GM03348 (cell line): ENCODE measurements around the gene TNNI3K.

Source experiments
- DNase-seq: peaks from one replicate; pipeline ENCODE4 v3.0.0; 2012; ENCODE audit warnings: low spot score

TNNI3K gene

DNA sequence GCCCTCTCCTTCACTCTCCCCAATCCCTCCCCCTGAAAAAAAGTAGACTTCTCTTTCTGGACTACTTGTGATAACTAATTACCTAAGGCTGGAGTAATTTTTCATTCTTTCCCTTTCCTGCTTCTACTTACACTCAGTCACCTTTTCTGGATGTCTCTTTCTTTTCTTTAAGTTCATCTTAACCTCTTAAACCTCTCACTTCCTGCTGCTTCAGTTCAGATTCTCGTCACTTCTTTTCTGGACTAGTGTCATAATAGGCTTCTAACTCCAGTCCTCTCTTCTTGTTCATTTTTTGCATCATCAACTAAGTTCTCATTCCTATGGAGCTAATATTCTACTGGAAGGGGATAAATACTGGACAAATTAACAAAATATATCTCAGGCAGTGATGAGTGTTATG is 201.8 kb downstream of the TNNI3K start:
- no peak for DNase-seq

DNA sequence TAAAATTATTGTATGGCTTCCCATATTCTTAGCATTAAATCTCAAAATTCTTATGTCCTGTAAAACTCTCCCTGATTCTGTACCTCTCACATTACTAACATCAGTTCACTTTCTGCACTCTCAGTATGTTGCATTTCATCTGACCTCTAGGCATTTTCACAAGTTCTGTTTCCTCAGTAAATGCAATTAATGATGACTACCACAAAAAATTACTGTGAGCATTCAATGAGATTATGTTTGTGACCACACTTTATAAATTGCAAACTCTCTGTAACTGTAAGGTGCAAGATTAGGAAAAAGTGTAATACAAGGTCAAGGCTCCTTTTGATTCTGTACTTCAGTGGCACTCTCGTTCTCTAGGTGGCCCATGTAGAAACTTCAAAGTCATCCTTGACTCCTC is 216.8 kb downstream of the TNNI3K start:
- DNase-seq: no peak

DNA sequence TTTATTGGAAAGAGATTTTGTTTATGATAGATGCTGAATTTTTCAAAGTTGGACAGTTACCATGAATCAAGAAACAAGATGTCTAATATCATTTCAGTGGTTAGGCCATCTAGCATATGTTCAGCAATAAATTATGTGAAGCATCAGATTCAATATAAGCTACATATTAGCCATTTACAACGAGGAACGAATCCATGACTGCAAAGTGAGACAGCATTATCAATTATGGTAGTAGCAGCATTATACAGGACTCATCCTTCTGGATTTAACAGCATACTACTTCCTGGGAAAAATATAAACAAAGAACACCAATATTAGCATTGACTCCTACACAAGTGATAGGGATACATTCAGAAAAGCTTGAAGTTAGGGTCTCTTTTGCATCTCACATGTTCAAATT is 218.1 kb downstream of the TNNI3K start:
- no peak for DNase-seq

DNA sequence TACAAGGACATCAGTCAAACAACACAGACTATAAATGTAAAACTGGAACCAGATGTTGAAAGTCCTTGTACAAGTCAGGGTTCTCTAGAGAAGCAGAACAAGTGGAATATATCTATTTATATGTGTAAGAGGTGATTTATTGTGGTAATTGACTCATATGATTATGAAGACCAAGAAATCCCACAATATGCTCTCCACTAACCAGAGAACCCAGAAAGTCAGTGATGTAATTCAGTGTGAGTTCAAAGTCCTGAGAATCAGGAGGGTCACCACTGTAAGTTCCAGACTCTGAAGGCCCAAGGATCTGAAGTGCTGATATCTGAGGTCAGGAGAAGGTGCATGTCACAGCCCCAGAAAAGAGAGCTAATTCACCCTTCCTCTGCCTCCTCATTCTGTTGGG is 220.2 kb downstream of the TNNI3K start:
- no peak for DNase-seq

DNA sequence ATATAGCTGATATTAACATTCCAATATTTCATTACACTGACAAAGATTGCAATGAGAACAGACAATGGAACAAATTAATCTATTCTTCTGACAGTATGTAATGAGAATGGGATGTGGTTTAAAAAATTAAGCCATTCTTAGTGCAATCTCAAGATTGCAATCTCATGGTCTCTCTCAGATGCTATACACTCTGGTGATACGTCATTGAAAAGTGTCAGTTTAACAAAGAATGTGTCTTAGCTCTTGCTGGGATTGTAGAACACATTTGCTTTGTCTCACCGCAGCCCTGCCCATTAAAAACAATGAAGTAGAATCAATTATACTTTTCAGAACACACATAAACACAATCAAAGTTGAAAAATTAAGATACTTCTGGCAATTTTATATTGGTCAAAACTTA is 222.1 kb downstream of the TNNI3K start:
- no peak for DNase-seq

DNA sequence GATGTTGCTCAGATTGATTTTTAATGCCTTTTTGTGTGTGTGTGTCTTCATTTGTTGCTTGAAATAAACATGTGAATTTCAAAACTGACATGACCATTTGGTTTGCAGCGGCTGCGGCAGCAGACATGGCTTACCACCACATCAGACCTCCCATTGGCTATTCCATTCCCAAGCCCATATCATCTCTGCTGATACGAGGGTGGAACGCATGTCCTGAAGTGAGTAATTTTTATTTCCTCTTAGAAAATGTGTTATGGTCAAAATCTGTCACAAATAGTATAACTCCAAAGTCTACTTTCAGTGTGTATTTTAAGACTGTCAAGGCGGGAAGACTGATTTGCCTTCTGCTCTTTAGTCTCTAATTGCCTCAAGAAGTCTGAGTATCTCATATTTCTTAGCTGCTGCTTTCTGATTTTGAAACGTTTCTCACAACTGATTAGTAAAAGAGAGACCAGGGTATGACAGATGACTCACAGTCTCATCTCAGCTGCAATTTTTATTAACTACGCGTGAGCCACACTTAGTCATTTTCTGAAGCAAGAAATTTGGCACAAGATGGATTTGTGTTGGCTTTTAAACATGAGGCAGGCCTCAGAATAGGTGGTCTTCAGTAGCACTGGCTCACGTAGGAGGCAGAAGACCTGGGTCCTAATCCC is 228.3 kb downstream of the TNNI3K start:
- DNase-seq: peak; percentile 37

DNA sequence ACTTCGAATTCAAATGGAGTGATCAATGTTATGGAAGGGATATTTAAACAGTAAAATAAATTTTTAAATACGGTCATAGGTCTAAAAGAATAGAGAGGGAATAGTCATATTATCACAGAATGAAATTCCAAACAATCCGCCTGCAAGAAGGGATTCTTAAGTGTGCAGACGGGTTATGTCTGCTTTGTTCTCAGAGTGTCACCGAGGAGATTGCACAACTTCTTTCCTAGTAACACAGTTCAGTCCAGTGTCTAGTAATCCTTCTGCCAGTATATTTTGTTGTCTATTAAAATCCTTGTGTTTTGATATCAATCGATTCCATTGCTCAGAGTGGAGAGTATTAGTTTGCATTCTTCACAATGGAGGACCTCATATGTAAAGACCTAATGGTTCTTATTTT is 228.8 kb downstream of the TNNI3K start:
- peak; percentile 13 for DNase-seq

DNA sequence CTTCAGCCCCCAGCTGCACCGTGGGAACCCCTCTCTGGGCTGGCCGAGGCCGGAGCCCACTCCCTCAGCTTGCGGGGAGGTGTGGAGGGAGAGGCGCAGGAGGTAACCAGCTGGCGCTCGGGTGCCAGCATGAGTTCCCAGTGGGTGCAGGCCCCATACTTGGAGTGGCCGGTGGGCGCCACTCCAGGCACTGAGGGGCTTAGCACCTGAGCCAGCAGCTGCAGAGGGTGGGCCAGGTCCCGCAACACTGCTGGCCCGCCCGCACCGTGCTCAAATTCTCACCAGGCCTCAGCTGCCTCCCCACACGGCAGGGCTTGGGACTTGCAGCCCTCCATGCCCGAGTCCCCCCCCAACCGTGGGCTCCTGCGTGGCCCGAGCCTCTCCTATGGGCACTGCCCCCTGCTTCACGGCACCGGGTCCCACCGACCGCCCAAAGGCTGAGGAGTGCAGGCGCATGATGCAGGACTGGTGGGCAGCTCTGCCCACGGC is 230.1 kb downstream of the TNNI3K start:
- no peak for DNase-seq

DNA sequence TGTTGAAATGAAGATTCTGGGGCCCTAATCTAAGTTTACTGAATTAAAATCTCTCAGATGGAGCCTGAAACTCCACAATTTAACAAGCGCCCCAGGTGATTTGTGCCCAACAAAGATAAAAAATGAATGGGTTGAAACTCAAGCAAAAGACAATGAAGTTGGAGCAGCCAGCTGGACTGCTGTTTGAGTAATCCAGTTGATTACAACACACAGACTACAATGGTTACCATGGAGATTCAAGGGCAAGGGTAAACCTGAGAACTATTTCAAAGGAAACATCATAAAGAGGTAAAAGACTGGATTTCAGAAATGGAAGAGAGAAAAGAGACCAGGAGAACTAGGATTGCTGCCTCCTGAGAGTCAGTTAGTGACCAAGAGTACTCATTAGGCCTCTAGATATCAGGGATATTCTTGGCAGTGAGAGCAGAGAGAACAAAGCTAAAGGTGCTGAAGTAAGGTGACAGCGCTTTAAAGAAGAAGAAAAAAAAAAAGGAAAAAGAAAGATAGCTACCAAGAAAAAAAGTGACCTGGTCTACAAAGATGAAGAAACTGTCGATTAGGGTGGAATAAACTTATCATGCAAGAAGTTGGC is 232.7 kb downstream of the TNNI3K start:
- no peak for DNase-seq

DNA sequence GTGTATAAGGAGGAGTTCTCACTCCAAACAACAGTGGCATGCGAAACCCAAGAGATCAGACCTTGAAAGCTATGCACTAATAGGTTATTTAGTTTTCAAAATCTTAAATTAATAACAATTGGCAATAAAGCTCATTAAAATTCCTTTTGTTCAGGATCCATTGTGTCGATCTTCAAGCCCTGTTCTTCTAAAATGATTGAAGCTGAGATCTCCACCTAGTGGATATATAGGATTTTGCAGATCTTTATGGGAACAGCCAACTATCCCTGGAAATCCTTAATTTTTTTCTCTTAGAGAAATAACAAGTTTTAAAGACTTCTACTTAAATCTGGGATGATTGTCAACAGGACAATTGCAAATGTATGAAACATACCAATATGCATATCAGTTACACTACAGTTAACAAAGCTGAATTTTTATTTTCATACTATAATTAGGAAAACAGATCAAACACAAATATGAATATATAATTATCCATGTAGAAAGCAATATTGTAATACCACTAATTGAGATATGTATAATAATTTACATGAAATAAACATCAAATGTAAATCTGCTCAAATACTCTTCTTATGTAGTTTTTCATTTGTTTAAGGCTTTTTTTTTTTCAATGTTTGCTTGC is 233.9 kb downstream of the TNNI3K start:
- DNase-seq: peak; percentile 55

DNA sequence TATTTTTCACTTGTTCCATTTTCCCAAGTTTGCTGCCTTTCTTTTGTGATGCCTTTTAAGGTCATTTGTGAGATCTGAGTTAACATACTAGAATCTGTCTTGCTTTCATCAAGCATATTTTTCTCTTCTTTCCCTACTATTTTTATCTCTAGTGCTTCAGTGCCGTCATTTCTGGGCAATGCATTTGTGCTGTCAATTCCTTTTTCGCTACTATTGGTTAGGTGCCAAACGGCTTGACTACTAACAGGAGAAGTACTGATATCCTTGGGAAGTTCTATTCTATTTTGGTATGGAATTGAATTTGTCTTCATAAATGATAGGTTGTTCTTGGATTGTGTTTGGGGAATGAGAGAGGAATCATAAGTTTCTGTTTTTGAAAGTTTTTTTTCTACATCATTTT is 235.1 kb downstream of the TNNI3K start:
- no peak for DNase-seq

DNA sequence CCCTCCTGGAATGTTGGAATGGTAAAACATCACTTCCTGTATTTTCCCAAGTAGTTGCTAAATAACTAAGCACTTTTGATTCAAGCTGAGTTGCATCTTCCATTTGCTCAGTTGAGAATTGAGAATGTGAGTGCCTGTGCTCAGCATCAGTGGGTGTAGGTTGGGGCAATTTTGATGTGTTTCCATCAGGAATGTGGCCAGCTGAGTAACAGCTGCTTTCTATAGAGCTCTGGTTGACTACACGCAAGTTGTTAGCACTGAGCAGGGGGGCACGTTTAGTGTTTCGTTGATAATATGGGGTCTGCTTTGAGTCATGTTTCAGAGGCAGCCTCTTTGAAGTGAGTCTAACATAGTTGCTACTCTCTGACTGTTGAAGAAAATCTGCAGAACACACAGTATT is 235.7 kb downstream of the TNNI3K start:
- DNase-seq: no peak

DNA sequence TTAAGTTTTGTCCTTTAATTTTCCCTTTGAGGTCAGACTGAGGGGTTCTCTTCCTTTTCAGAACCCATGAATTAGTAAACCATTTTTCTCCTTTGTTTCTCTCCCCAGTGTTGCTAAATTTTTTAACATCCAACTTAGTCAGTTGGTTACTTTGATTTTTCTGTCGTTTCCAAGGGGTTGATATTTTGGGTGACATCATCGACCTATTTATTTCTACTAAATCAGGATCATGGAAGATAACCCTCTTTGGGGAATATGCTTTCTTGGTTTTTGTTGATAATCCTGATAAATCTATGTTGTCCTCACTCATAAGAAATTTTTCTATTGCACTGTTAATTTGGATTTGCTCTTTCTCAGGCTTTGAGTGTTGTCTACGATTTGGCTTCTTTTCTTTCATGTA is 236.3 kb downstream of the TNNI3K start:
- no peak for DNase-seq

DNA sequence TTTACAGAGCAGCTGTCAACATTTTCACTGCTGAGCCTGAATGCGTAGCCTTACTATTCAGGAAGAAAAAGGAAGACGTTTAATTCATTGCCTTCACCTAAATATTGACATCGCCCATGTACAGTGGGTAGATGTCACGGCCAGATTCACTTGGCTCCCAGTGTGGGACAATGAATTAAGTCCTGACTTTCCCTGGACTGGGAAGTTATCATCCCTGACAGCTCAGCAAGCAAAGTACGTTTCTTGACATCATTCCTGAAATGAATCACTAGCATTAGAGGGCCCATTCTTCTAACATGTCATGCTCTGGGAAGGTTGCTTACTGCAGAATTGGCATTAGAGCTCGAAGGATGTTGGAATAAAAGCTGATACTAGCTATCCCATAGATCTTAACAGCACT is 239.4 kb downstream of the TNNI3K start:
- DNase-seq: no peak

DNA sequence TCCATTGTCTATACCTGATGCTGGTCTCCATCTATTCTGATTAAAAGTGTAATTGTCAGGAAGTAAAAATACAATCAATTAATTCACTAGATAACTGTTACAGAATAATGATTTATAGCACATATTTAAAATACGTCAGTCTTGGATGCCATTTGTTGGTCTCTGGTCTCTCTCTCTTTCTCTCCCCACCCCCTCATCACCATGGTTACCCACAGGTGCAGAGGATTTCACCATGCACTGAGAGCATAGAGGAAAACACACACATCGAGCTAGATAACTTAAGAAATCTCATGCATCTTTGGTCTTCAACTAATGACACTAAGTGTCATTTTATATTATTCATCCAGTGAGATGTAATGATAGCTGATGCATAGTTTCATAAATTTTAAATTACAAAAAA is 243.8 kb downstream of the TNNI3K start:
- no peak for DNase-seq

DNA sequence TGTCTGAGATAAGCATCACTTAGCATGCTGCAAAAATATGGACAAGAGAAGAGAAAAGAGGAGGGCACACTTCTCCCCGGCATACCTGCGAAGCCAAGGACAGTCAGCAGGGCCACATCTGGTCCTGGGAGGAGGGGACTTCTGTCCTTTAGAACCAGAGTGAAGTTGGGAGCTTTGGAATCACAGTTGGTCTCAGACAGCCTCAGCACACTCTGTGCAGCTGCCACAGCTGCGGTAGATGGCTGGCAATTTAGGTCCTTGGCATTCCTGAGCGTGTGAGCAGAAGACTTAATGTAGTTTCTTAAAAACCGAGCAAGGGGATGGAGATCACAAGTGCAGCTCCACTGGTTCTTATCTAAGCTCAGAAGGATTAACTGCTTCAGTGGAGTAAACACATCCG is 244.9 kb downstream of the TNNI3K start:
- no peak for DNase-seq

DNA sequence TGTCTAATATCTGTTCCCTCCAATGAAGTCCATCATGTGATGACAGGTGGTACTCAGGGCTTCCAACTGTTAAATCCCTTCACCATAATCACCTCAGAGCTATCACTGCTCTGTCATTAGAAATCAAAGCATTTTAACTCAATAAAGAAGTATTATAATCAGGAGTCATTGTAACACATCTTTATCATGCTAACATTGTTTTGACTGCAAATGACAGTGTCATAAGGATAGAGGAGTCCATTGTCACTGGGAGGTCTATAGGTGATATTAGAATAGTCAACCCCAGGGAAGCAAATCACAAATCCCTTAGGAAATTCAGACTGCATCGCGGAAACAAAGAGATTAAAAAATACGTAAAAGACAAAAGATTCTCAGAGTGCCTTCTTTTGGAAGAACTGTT is 246.4 kb downstream of the TNNI3K start:
- DNase-seq: no peak

DNA sequence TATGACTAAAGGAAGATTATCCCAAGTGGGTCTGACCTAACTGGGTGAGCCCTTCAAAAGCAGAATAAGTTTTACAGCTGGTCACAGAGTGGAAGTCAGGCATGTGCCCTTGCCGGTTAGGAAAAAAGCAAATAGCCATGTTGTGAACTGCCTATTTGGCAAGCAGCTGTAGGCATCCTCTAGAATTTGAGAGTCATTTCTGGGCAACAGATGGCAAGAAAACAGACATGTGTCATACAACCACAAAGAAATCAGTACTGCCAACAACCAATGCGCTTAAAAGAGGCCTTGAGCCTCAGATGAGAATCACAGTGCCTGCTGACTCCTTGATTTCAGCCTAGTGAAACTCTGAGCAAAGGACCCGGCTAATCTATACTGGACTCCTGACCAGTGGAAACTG is 250.4 kb downstream of the TNNI3K start:
- DNase-seq: no peak

DNA sequence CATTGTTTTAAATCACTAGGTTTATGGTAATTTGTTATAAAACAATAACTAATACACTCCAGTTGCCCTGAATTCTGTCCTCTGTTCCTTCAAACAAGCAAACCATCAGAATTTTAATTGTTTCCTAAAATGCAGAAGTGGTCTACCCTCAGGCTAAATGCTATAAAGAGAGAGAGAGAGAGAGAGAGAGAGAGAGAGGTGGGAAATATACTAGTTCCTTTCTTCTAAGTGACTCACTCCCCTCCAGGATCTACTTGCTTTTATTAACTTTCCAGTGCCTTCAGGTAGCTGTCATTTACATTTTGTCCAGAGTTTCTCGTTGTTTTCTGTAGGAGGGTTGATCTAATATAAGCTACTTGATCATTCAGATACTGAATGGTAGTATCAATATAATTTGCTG is 250.8 kb downstream of the TNNI3K start:
- DNase-seq: no peak

DNA sequence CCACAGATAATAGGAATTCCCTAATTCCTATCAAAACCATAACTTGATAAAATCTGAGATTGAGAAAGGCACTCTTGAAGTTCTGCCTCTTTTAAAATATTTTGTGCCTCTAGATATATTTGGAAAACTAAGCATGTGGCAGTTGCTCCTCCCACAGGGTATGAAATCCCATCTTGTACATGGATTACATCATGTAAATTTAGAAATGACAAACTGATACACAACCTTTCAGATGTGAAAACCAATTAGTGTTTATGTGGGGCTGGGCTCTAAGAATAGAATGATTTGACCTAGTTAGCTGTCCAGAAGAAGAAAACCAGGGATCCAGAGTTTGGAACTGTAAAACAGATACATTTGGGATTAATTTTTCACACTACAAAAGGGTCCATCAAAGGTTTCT is 261.5 kb downstream of the TNNI3K start:
- no peak for DNase-seq

DNA sequence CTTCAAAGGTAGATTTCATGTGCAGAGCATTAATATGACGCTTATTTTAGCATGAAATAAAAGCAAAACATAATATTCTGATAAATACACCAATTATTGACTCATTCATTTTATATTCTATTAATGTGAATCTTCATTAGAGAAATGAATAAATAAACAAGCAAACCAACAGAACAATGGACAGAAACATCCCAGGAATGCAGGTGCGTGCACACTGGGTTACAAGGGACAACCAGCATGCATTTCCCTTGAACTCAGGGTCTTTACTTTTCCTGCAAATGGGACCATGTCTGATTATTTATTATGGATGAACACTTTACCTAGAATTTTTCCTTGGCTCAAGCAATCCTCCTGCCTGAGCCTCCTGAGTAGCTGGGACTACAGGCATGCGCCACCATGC is 263.7 kb downstream of the TNNI3K start:
- DNase-seq: no peak

DNA sequence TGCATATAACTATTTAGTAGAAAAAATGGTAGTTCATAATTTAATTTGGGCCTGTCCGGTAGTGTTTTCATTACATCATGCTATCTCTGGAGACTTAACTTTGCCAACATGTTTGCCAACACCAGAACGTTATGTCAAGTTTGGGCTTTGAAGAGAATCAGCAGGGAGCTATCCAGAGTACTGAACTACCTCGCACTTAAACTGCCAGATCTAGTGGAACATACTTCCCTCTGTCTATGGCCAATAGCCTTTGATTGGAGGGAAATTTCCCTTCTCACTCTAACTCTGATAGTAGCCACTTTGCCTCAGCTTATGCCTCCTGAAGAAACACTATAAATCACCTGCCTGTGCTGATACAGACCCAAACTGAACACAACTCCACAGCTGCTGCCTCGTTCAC is 267.2 kb downstream of the TNNI3K start:
- DNase-seq: peak; percentile 39

DNA sequence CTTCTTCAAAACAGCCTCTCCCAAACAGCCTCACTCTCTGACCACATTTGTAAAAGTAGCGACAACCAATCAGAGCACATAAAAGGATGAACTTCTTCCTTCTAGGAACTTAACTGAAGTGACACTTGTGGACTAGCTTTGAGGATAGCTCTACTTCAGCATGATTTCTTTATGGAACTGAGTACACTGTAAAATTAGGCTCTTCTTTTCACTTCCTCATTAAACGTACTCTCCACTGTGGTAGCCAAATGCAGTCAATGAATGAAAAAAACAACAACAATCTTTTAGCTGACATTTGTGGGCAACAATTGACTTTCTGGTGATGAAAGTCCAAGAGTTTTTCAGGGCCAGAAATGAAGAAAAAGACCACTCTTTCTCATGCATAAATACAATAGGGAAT is 267.7 kb downstream of the TNNI3K start:
- no peak for DNase-seq
